Jurkat, Clone E6-1 (cell line): Measurements from ENCODE around the gene ADM5.

Experiments
- DNase-seq: peaks from one replicate; pipeline ENCODE4 v3.0.0-alpha.2; 2011; ENCODE audit warnings: low read depth, low spot score
- H3K4me3 ChIP-seq: 2 replicates; pipeline ENCODE4 v1.5.1; 2011; ENCODE audit warnings: mild to moderate bottlenecking, low read length, control low read depth, moderate library complexity

ADM5 gene

DNA sequence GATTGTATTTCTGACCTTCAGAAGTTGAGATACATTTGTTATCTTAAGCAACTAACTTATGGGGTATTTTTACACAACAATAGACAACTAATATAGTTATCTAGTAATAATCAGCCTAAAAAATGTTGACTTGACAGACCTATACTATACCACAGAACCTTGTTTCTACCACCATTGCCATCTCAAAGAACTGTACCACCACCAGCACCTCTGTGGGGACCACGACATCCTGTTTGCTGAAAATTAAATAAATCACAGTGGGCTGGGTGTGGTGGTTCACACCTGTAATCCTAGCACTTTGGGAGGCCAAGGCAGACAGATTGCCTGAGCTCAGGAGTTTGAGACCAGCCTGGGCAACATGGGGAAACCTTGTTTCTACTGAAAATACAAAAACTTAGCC is 49.7 kb downstream of the ADM5 start:
- H3K4me3 ChIP-seq, result no peak overlapping the region
- peak; percentile 9 for DNase-seq

DNA sequence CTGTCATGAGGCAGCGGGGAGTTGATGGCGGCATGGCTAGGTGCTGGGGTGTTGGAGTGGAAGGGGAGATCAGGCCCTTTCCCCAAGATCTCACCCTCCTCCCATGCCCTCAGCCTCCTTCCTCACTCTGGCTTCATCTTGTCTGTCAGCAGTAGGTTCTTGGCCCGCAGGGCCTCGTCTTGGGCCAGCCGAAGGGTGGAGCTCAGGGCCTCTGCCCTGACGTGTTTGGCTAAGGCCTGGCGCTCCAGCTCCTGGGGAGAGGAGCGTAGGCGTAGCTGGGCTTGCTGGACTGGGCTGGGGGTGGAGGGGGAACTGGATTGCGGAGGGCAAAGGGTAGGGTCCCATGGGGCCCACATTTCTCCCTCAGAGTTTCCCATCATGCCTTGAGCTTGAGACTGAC is 50.5 kb downstream of the ADM5 start:
- no peak overlapping the region for H3K4me3 ChIP-seq
- no peak for DNase-seq
